ENCODE measurements around the gene ZNF346.

- TF ChIP-seq, protein P1, sequence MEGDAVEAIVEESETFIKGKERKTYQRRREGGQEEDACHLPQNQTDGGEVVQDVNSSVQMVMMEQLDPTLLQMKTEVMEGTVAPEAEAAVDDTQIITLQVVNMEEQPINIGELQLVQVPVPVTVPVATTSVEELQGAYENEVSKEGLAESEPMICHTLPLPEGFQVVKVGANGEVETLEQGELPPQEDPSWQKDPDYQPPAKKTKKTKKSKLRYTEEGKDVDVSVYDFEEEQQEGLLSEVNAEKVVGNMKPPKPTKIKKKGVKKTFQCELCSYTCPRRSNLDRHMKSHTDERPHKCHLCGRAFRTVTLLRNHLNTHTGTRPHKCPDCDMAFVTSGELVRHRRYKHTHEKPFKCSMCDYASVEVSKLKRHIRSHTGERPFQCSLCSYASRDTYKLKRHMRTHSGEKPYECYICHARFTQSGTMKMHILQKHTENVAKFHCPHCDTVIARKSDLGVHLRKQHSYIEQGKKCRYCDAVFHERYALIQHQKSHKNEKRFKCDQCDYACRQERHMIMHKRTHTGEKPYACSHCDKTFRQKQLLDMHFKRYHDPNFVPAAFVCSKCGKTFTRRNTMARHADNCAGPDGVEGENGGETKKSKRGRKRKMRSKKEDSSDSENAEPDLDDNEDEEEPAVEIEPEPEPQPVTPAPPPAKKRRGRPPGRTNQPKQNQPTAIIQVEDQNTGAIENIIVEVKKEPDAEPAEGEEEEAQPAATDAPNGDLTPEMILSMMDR (IDR thresholded peaks at IDR 0.05 in 8 of 11, conservative IDR thresholded peaks at IDR 0.05 in 3 of 11), result no peak
- TF ChIP-seq POLR2AphosphoS5 (IDR thresholded peaks at IDR 0.05) (no peak), POLR2A (IDR thresholded peaks at IDR 0.05) (no peak)
Measured at GRCh38 chr5:177085985-177086653, 63.6 kb downstream of the ZNF346 start.

All from spleen (tissue), 7 donors.